ENCODE results near the gene LIMA1.
"Not testable (repeated sequence)": the region's sequence is repeated elsewhere in the genome, so short reads cannot be mapped to it uniquely, and the experiment has no call there.

LIMA1 gene

DNA sequence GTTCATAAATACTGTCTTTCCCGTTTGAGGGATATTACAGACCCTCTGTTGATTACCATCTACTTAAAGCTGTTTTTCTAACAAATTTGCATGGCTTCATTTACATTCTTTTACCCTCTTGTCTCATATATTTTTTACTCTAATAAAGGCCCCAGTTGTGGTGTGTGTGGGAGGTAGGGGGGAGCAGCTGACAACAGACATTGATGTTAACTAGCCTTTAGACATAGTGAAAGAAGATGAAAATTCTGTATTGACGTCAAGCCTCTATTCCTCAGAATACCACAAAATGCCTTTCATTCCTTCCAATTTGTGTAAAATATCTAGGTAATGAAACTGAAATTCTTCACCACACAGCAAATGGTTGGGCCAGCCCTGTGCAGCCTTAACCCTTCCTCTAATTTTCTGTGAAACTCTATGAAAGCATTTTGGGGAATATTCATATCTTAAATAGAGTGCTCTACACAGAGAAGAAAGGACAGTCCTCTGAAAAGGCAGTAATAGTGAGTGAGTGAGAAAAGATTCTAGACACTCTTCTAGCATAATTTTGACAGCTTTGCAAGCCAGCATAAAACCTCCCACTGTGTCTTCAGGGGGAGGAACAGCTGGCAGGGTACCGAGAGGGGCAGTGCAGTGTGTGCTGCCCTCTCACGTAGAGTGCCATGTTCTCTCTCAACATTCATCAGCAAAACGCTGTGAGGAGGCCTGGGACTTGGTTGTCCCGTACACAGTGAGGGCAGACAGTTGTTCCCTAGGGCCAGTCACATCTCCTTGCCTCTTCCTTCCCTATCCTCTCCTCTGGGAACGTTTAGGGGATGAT lies 96.0 kb downstream of the LIMA1 start:
- no peak for DNase-seq (ENCODE audit: low read depth, low spot score)

DNA sequence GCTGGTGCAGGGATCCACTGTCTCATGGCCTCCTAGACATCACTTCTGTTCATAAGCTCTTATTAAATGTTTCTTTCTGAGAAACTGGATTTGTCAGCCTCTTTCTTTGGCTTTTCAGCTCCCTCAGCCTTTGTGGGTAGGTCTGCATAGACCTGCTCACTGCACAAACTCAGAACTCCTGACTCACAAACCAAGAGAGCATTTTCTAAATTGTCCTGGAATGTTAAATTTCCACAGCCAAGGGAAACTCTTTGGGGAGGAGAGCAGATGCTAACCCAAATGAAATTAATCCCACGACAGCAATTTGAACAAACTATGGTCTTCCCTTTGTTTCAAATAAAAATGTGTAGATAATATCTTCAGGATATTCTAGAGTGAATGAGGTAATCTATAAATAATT lies 96.6 kb downstream of the LIMA1 start:
- DNase-seq (ENCODE audit: low read depth, low spot score): no peak

DNA sequence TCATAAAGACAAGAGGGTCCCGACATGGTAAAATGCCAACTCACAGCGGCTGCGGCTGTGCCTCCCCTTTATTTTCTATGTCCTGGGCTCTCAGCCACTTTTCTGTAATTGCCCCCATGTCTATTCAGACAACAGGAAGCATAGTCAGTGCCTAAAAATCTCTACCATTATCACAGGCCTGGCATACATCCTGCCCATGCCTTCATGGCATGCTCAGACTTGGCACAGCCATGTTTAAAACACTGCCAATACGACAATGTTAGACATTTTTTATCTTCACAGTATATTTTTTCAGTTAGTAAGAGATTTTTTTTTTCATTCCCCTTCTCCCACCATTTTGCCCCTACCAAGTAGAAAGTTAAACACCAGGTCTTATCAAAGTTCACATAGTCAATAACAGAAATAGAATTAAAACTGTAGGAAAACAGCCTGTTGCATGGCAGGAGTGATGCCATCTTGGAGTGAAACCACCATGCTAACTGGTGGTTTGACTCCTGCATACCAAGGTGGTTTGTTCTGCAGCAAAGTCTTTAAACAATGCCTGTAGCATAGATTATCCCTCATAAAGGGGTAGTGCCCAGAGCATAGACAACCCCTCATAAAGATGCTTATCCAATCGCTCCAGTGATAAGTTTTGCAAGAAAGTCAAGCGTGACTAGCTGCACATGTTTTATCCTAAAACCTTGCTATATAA lies 97.2 kb downstream of the LIMA1 start:
- DNase-seq (ENCODE audit: low read depth, low spot score): no peak

GRCh38 chr12:50185301-50185895 lies 97.9 kb downstream of the LIMA1 start:
- no peak for DNase-seq (ENCODE audit: low read depth, low spot score)

- DNase-seq (ENCODE audit: low read depth, low spot score): no peak
Observed at GRCh38 chr12:50184261-50184660, 99.1 kb downstream of the LIMA1 start.

DNA sequence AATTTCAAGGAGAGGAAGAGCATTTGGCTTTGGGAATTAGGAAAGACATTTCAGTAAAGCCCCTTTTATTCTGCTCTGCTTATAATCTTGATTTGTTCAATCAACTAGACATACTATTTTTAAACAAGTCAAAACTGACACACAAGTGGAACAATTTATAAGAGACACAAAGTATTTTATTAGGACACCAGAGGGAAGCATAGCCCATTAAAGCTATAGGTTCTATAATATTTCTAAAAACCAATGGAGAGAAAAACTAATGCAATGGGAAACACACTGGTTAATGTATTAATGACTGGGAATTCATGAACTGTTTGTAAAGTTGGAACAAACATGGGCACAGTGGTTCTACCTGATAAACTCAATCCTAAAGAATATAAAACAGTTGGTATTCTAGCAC lies 100.9 kb downstream of the LIMA1 start:
- DNase-seq (ENCODE audit: low read depth, low spot score): no peak

DNA sequence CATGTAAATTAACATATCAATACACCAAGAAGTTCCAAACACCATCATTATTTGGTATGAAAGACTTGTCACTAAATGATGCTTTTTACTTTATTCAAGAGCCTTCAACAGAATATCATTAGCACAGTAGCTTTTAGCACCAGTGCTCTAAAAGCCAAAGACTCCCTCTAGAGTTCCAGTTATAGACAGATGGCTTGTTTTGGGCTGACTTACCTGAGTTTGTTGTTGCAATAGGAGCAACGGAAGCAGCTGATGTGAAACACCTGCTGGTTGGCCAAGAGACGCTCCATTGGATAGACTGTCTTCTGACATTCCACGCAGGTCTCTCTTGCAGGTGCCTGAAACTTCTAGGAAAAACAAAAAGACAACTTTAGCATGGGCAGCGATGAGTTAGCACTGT lies 101.6 kb downstream of the LIMA1 start:
- DNase-seq (ENCODE audit: low read depth, low spot score): no peak

DNA sequence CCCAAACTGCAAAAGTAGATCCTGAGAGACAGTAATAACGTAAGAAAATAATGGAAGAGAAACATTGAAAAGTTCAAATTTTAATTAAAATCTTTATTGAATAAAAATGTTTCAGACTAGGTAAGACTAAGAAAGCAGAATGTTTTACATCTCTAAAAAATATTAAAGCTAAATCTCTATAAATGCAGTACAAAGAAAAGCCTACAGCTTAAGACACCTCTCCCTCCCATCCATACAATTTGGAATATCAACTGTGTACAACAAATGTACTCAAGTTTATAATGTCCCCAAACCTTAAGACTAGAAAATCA lies 107.6 kb downstream of the LIMA1 start:
- no peak for DNase-seq (ENCODE audit: low read depth, low spot score)

- DNase-seq (ENCODE audit: low read depth, low spot score): peak; percentile 41
Observed at GRCh38 chr12:50174971-50175715, 108.2 kb downstream of the LIMA1 start.

DNA sequence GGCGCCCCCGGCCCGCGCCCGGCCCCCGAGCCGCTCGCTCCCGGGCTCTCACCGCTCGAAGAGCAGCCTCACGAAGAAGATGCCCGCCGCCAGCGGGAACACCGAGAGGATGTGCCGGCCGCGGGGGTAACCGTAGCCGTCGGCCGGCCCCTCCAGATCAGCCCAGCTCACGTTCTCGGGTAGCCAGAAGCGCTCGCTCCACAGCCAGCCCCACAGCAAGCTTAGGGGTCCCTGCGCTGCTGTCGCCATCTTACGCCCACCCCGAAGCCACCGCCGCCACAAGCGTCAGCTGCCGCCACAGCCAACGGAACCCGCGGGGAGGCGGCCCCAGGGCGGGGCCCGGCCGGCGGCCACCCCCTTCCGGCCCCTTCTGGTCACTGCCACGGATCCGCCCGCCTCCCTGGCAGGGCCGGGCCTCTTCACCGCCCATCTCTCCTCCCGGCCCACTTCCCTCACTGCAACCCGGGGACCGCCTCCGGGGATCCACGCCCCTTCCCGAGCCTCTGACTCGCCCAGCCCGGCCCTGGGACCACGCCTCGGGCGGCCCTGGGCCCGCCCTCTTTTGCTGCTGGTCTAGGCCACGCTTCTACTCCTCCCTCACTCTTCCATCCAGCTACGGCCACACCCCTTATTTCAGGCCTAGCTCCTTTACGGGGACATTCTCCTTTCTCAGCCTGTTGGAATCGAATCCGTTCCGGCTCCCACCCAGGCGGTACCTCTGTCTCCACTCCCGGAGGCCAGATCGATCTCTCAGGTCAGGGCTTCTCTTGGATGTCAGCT lies 116.1 kb downstream of the LIMA1 start, which contains the start of gene CERS5:
TSS of gene CERS5 (minus strand) at position 321 of the 780 bp plus-strand sequence. CDS start at position 249, 72 bp downstream.
- DNase-seq (ENCODE audit: low read depth, low spot score): peak; percentile 95

GRCh38 chr12:50166799-50167048 lies 116.6 kb downstream of the LIMA1 start:
- no peak for DNase-seq (ENCODE audit: low read depth, low spot score)

DNA sequence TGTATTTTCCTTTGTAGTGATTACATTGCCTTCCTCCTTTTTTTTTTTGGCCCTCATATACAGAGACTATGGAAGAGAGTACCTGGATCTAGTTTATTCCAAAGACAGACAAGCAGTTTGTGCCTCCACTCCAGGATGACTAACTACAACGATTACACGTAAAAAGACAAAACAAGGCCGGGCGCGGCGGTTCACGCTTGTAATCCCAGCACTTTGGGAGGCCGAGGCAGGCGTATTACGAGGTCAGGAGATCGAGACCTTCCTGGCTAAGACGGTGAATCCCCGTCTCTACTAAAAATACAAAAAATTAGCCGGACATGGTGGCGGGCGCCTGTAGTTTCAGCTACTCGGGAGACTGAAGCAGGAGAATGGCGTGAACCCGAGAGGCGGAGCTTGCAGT lies 118.4 kb downstream of the LIMA1 start:
- no peak for DNase-seq (ENCODE audit: low read depth, low spot score)

- no peak for DNase-seq (ENCODE audit: low read depth, low spot score)
Observed at GRCh38 chr12:50162230-50162629, 121.1 kb downstream of the LIMA1 start.

DNA sequence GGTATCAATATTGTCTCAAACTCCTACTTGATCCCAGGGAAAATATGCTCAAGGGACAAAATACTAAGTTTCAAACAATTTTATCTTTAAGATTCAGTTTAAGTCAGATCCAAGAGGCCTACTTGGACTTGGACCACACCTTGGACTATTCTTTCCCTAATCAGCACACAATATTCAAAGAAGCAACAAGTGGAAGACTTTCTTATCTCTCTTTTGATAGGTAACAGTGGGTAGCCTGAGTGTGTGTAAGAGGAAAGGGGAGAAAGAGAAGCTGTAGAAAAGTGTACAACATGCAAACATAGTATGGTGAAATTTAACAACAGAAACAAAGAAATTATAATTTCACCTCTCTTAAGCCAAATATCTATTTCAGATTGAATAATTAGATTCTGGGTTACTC lies 122.7 kb downstream of the LIMA1 start:
- DNase-seq (ENCODE audit: low read depth, low spot score): no peak

DNA sequence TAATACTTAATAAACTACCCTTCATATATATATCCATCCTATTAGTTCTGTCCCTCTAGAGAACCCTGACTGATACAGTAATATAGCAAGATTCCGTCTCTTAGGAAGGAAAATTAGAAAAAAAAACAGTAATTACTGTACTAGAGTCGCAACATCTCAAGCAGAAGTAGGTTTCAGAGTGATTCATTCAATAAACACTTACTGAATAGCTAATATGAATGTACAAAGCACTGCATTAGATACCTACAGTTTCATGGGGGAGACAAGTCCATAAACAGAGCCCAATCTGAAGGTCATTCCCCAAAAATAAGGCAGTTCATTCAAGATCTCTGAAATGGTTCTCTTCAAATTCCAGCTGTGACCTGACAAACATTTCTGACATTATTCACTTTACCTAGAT lies 126.1 kb downstream of the LIMA1 start:
- DNase-seq (ENCODE audit: low read depth, low spot score): no peak

- DNase-seq (ENCODE audit: low read depth, low spot score): no peak
Observed at GRCh38 chr12:50156641-50157040, 126.7 kb downstream of the LIMA1 start.

- not testable (repeated sequence) for DNase-seq (ENCODE audit: low read depth, low spot score)
Observed at GRCh38 chr12:50154947-50155346, 128.4 kb downstream of the LIMA1 start.

DNA sequence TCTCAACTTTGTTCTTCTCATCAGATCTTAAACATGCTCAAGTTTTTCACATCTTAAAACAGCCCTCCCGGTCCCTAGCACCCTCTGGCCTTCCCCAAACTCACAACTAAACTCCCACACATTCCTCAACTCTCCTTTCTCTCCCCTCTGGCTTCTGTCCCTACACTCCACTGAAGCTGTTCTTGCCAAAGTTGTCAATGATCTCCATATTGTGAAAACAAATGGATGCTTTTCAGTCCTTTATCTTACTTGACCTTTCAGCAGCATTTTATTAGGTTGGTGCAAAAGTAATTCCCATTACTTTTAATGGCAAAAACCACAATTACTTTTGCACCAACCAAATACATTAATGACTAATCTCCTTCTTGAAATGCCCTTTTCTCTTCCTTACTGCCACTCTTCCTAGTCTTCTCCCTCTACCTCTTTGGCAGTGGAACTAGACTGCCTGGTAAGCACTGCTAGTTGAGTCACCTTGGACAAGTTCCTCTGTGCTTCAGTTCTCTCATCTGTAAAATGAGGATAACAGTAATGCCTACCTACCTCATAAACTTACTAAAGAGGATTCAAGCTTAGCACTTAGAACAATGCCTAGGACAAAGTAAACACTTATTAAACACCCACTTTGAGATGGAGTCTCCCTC lies 132.2 kb downstream of the LIMA1 start:
- no peak for DNase-seq (ENCODE audit: low read depth, low spot score)

GRCh38 chr12:50149311-50149710 lies 134.0 kb downstream of the LIMA1 start:
- no peak for DNase-seq (ENCODE audit: low read depth, low spot score)

DNA sequence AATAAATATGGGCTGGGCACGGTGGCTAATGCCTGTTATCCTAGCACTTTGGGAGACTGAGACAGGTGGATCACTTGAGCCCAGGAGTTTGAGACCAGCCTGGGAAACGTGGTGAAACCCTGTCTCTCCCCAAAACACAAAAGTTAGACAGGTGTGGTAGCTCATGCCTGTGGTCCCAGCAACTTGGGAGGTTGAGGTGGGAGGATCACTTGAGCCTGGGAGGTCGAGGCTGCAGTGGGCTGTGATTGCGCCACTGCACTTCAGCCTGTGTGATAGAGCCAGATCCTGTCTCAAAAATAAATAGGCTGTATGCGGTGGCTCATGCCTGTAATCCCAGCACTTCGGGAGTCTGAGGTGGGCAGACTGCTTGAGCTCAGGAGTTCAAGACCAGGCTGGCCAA lies 135.3 kb downstream of the LIMA1 start:
- not testable (repeated sequence) for DNase-seq (ENCODE audit: low read depth, low spot score)

- no peak for DNase-seq (ENCODE audit: low read depth, low spot score)
Observed at GRCh38 chr12:50147281-50147680, 136.0 kb downstream of the LIMA1 start.

All from brain pericyte (primary cell).